Stimulated activated CD4-positive, alpha-beta T cell treated with anti-CD3 and anti-CD28 coated beads, Interleukin-2, amount 100 ng/mL, for 4 hours (primary cell): ENCODE measurements around the gene CHAD.
"Not testable (repeated sequence)": the region's sequence is repeated elsewhere in the genome, so short reads cannot be mapped to it uniquely, and the experiment has no call there.

Experiments
- DNase-seq: peaks from one replicate; pipeline ENCODE4 v3.0.0-alpha.2; 2020; ENCODE audit warnings: low read depth

CHAD gene

DNA sequence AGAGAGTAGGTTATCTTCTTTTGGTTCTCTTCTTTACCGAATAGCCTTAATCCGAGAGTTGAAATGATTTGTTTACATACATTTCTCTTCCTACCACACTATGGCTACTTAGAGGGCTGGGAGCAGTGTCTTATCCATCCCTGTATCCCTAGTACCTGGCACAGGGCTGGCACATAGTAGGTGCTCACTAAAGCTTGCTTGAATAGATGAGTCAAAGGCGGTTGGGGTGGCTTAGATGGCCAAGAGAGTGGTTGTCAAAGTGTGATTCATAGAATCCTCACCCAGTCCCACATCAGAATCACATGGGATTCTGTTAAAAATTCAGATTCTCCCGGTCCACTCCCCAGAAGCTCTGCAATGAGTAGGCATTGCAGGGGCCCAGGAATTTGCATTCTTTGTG lies 11.1 kb downstream of the CHAD start:
- no peak for DNase-seq

DNA sequence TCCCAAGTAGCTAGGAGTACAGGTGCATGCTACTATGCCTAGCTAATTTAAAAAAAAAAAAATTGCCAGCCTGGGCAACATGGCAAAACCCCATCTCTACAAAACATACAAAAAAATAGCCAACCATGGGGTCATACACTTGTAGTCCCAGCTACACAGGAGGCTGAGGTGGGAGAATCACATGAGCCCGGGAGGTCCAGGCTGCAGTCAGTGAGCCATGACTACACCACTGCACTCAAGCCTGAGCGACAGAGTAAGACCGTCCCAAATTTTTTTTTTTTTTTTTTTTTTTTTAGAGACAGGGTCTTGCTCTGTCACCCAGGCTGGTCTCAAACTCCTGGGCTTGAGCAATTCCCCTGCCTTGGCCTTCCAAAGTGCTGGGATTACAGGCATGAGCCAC lies 14.8 kb downstream of the CHAD start:
- DNase-seq, result no peak

DNA sequence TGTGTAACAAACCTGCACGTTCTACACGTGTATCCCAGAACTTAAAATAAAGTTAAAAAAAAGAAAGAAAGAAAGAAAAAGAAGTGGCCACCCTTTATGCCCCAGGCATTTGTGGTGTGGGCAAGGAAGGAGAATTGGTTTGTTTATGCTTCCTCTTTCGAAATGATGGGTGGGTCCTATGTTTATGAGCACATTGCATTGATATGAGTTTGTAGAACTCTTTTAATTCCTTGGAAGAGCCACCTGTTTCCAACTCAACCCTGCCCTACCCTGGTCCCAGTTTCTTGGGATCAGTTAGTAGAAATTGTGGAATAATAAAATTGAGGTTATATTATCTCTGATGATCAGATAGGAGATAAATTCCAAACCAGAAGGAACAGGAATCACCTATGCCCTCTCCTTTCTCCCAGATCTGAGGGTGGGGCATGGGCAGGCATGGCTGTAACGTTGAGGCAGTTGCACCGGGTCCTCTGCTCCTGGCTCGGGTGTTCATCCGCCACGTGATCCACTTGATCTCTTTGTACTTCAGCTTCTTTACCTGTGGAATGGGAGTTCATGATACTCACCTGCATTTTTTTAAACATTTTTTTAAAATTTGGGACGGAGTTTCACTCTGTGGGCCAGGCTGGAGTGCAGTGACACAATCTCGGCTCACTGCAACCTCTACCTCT lies 15.9 kb downstream of the CHAD start:
- no peak for DNase-seq

DNA sequence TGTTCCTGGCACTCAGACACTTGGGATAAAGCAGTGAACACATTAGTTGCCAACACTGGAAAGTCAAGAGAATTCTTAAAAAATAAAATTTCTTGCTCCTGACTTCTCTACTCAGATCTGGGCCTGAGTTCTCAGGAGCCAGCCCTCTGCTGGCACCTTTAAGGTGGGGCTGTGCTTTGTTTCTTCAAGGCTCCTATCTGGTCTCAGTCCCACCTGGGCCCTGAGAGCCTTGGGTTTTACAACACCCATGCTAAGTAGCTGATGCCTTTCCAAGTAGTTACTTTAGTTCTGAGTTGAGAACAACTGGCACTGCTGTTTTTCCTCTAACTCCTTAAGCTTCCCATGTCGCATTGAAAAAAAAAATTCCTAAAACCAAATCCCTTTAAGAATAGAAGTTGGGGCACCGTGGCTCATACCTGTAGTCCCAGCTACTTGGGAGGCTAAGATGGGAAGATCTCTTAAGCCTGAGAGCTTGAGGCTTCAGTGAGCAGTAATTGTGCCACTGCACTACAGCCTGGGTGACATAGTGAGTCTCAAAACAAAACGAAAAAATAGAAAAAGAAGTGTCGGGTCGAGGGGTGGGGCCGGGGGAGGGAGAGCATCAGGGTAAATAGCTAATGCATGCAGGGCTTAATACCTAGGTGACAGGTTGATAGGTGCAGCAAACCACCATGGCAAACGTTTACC lies 16.6 kb downstream of the CHAD start:
- no peak for DNase-seq

DNA sequence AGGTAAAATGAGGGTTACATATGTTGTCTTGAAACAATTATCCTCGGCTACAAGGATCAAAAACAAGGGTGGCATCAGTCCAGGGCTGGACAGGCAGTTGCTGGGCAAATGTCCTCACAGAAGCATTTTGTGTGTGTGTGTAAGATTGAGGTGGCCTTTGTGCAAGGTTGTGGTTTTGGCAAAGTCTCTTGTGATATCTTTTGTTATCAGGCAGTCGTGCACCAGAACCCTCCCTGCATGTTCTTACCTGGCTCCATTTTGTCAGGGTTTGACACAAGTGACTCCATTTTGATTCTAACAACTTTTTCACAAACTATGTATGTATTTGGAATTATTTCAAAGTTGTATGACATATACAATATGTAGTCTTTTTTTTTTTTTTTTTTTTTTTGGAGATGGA lies 20.0 kb downstream of the CHAD start:
- no peak for DNase-seq

DNA sequence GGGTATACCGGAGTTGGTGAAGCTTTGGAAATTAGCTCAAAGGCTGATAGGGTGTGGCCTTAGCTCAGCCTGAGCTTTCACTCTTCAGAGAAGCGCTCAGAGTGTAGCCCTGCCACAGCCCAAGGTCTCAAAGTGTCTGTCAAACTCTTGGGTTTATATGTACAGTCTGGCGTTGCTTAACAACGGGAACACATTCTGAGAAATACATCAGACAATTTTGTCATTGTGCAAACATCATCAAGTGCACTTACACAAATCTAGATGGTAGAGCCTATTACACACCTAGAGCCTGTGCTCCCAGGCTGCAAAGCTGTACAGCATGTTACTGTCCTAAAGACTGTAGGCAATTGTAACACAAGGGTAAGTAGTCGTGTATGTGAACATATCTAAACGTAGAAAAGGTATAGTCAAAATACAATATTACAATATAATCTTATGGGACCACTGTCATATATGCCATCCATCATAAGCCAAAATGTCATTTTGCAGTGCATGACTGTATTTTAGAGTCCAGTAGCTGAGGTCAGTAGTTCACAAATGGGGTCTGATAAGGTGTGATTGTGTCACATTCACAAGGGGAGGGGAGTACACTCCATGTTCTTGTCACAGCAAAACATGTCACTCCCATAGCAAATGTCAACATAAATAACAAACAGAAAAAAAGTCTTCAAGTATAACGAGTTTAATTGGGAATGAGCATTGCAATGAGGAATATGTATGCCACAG lies 20.6 kb downstream of the CHAD start:
- no peak for DNase-seq

DNA sequence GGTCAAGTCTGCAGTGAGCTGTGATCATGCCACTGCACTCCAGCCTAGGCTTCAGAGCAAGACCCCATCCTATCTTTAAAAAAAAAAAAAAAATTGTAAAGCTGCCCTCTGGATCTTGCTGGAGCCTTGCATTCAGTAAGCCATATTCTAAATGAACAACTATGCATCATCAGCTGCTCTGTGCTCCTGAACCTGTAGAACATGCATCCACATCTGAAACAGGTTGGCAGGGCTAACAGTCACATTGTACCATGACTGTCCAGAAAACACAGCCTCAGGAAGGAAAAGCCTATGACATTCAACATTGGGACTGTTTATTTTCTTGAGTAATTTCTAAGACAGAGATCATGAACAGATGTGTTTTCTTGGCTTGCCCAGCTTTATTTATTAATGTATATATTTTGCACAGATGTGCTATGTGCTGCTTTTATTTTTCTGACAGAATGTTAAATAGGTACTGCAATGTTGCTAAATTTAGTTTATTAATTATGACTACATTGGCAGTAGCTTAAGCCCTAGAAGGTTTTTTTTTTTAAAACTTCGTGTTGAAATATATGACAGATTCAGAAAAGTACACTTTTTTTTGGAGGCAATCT lies 22.9 kb downstream of the CHAD start:
- DNase-seq, result no peak

DNA sequence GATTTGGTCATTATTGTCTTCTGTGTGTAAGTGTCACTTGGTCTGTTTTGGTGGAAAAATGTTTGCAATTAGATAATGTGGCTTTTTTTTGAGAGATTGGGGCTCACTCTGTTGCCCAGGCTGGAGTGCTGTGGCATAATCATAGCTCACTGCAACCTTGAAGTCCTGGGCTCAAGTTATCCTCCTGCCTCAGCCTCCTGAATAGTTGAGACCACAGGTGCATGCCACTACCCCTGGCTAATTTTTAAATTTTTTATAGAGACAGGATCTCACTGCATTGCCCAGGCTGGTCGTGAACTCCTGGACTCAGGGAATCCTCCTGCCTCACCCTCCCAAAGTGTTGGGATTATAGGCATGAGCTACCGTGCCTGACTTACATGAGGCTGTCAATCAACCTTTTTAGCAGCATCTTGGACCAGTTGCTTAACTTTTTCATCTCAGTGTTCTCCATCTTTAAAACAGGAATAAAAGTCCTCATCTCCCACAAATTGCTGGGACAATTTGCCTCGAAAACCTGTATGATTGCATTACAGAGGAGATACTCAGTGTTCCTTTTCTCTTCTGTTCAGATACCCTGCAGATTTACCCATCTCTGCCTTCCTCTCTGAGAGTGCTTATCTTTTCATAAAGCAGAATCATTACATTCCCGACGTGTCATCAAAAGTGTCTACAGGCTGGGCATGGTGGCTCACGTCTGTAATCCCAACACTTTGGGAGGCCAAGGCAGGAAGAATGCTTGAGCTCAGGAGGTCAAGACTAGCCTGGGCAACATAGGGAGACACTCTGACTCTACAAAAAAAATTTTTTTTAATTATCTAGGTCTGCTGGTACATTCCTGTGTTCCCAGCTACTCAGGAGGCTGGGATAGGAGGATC lies 23.6 kb downstream of the CHAD start:
- no peak for DNase-seq

DNA sequence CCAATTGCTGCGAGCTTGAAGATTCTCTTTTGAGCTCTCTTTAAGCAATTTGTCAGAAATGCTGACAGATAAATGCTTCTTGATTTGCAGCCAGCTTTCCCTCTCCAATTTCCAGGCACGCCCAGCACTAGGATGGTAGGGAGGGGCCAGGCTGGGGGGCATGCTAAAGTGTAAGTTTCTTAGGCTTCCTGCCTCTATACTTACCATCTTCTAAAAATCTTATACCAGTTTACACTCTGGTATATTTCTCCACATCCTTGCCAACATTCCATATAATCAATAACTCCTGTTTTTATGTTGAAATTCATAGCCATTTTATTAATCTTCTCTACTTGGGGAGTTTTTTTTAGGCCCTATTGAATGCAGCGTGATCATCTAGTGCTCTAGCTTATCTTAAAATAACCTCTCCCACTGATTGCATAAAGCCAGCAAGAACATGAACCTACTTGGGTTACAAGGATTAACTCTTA lies 25.1 kb downstream of the CHAD start:
- no peak for DNase-seq

DNA sequence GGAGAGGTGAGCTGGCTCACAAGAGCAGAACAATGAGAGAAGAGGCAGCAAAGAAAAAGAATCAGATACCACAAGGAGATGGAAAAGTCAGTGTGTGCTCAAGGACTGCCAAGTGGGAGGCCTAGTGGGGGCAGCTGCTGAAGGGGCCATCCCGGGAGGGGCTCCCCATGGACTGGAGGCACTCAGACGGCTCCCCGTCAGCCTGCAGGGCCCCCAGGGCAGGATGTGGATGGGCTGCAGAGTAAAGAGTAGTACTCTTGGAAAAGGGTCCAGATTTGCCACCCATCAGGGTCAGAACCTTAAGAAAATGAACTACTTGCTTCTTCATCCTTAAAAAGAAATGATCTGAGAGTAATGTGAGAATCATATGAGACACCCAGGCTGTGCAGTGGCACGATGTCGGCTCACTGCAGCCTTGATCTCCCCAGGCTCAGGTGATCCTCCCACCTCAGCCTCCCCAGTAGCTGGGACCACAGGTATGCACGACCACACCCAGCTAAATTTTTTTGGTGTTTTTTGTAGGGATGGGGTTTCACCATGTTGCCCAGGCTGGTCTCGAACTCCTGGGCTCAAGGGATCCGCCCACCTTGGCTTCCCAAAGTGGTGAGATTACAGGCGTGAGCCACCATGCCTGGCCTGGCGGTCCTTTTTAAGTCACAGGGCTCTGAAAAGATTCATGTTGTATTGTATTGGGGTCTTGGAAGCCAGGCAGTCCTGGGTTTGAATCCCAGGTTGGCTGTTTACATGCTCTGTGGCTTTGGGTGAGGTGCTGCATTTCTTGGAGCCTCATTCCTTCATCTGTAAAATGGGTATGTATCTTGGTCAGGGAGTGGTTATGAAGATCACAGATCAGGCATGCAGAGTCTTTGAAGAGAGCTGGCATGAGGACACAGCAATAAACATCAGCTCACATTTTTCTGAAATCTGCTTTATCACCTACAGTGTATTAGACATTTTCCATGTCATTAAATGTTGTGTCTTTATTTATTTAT lies 27.5 kb downstream of the CHAD start:
- no peak for DNase-seq

DNA sequence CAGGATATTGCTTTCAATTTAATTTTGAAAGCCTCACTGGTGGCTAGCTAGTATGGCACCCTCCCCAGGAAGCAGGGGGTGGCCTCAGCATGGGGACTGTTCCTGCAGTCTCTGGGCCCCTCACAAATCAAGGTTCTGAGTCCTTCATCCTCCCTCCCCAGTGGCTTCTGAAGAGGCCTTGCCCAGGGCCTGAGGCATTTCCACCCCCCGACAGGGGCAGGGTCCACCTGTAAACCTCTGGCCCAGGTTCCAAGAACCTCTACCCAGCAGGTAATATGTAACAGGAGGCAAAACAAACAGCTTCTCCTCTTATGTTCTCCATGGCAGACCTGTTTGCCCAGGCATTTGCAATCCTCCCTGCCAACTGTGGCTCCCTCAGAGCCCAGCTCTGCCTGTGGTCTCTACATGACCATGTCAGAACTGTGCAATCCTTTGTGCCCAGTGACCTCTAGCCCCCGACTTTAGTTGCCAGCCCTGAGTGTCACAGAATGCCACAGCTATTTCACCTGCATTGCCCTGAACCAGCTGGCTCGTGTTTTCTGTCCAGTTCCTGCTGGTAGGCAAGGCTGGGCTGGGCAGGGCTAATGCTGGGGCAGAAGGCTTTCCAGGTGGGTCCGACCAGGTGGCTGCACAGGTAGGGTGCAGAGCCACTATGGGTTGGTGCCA lies 28.4 kb downstream of the CHAD start:
- no peak for DNase-seq

DNA sequence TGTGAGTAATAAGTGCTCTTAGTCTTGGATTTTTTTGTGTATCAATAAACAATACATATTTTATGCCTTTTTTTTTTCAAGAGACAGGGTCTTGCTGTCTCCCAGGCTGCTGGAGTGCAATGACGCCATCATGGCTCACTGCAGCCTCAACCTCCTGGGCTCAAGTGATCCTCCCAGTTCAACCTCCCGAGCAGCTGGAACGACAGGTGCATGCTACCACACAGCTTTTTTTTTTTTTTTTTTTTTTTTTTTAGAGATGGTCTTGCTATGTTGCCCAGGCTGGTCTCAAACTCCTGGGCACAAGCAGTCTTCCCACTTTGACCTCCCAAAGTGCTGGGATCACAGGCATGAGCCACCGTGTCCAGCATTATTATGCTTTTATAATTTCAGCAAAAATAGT lies 29.7 kb downstream of the CHAD start:
- no peak for DNase-seq

DNA sequence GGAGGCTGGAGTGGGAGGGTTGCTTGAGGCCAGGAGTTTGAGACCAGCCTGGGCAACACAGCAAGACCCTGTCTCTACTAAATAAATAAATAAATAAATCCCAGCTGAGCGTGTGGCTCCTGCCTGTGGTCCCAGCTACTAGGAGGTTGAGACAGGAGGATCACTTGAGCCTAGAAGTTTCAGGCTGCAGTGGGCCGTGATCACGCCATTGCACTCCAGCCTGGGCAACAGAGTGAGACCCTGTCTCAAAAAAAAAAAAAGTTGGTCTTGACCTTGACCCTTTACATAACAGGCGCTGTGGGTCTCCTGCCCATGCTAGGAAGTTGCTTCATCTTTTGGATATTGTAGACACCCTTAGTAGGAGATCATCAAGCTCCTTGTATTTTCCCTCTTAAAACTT lies 31.3 kb downstream of the CHAD start:
- no peak for DNase-seq

DNA sequence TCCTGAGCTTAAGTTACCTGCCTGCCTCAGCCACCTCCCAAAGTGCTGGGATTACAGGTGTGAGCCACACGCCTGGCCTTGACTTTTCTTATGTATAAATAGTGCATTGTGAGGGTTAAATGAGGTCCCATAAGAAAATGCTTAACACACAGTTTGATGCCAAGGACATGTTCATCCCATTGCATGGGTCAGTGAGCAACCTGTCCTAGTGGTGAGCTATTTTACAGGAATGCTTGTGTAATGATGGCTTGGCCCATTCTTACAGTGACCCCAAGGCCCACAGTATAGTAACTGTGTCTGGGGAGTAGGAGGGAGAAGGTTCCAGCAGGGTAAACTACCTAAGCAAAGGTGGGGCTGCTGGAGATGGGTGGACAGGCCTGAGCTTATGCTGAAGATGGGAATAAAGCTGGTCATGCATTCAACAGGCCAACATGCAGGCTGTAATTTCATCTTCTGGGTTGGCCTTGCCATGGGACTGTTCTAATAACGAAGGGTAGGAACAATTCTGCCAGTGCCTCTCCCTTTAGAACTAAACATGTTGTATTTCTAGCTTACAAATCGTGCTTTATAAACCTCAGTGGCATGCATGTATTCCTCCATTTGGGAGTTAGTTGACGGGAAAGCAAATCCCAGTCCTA lies 36.4 kb downstream of the CHAD start:
- DNase-seq, result no peak

DNA sequence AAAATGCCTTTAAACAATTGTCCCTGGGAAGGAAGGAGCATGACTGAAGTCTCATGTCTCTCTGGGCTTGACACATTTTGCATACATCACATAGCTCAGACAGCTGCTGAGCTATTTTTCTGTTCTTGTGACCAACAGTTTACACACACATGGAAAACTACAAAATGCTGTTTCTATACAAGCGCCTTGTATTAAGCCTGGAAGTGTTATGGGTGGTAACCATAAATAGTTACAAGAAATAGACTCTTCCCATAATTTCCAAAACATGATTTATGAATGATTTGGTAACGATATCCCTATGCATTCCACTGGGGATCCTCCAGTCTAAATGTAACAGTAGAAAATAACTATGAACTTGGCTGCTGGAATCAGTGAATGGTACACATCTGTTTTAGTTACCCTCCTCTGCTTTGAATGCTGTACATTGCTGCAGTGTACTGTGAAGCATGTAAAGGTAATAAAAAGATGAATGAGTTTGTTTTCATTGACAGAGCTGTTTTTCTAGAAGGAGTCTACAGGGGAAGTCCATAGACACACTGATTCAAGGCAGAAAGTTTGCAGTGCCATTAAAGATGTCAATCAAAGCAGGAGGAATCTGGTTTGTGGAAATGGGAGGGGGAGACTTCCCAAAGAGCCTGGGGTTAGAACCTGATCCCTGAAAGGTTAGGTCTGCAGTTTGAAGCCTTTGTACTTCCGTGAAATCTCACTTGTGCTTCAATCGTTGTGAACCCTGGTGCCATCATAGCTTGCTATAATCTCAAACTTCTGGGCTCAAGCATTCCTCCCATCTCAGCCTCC lies 37.7 kb downstream of the CHAD start:
- no peak for DNase-seq

DNA sequence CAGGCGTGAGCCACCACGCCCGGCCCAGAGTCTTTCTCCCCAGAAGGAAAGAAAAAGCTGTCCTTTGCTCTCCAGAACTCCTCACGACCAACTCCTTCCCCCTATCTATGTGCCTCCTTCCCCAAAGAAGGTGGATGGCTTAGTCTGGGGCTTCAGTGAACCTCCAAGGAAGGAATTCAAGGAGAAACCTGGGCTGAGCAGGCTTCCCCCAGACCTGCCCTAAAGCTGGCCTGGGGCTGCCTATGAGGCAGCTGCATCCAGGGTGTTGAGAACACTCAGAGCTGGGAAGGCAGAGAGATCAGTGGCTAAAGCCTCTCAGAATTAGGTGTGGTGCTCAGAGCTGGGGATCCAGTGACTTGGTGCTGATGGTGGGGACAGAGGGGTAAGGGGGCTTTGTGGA lies 38.9 kb downstream of the CHAD start:
- no peak for DNase-seq

DNA sequence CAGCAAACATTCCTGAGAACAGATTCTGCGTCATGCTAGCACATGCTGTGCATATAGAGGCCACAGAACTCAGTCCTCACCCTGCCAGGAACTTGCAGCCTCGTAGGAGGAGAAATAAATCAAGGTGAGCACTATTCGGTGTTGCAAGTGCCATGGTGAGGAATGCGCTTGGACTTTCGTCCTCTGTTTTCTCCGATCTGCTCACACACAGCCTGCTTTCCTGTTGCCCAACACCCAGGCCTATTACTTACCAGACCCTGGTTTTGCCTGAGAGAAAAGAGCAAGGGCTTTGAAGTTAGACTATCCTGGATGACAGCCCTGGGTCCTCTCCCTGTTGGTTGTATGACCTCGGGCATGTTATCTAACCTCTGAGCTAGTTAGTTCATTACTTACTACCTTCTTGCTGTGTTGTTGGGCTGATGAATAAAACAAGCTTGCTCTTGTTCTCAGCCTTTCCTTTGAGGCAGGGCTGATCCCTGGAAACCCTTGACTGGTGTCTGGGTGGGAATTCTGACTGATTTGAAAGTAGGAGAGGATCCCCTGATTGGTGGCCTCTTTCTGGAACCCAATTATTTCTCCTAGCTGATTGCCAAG lies 39.8 kb downstream of the CHAD start:
- no peak for DNase-seq

DNA sequence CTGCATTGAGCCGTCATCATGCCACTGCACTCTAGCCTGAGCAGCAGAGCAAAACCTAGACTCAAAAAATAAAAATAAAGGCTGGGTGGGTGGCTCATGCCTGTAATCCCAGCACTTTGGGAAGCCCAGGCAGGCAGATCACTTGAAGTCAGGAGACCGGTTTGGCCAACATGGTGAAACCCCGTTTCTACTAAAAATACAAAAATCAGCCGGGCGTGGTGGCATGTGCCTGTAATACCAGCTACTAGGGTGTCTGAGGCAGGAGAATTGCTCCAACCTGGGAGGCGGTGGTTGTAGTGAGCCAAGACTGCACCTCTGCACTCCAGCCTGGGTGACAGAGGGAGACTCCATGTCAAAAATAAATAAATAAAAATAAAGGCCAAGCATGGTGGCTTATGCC lies 40.6 kb downstream of the CHAD start:
- not testable (repeated sequence) for DNase-seq
